Measurements from ENCODE around the gene PAFAH2.

DNA sequence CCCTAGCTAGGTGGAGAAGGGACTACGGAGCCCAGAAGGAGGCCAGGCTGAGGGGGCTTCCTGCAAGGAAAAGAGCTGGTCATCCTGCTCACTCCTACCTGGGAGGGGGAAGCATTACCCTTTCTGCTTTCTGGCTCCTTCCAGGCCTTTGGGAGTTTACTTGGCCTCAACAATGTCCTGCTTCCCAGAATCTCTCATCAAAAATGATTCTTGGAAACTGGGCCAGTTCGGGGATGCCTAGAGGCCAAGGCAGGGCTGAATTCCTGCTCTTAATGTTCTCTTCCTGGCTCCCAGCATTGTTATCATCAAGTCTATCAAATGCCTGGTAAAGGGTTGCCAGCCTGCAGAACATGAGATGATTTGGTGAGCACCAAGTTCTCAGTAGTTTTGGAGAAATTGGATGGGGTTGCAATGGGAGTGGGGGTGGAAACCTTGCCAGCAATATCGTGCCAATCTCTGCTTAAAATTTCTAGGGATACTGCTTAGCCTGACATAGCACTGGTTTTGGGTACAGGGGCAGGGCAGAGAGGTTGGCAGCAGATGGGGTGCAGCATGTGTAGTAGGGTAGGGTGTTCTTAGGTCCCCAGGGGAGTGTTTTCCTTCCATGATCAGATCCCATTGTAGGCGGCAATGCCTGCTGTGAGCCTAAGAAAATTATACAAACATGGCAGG, 7.7 kb upstream of the PAFAH2 start:
- TF ChIP-seq, protein P1, sequence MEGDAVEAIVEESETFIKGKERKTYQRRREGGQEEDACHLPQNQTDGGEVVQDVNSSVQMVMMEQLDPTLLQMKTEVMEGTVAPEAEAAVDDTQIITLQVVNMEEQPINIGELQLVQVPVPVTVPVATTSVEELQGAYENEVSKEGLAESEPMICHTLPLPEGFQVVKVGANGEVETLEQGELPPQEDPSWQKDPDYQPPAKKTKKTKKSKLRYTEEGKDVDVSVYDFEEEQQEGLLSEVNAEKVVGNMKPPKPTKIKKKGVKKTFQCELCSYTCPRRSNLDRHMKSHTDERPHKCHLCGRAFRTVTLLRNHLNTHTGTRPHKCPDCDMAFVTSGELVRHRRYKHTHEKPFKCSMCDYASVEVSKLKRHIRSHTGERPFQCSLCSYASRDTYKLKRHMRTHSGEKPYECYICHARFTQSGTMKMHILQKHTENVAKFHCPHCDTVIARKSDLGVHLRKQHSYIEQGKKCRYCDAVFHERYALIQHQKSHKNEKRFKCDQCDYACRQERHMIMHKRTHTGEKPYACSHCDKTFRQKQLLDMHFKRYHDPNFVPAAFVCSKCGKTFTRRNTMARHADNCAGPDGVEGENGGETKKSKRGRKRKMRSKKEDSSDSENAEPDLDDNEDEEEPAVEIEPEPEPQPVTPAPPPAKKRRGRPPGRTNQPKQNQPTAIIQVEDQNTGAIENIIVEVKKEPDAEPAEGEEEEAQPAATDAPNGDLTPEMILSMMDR (IDR thresholded peaks at IDR 0.05), result no peak
- TF ChIP-seq, protein P2, sequence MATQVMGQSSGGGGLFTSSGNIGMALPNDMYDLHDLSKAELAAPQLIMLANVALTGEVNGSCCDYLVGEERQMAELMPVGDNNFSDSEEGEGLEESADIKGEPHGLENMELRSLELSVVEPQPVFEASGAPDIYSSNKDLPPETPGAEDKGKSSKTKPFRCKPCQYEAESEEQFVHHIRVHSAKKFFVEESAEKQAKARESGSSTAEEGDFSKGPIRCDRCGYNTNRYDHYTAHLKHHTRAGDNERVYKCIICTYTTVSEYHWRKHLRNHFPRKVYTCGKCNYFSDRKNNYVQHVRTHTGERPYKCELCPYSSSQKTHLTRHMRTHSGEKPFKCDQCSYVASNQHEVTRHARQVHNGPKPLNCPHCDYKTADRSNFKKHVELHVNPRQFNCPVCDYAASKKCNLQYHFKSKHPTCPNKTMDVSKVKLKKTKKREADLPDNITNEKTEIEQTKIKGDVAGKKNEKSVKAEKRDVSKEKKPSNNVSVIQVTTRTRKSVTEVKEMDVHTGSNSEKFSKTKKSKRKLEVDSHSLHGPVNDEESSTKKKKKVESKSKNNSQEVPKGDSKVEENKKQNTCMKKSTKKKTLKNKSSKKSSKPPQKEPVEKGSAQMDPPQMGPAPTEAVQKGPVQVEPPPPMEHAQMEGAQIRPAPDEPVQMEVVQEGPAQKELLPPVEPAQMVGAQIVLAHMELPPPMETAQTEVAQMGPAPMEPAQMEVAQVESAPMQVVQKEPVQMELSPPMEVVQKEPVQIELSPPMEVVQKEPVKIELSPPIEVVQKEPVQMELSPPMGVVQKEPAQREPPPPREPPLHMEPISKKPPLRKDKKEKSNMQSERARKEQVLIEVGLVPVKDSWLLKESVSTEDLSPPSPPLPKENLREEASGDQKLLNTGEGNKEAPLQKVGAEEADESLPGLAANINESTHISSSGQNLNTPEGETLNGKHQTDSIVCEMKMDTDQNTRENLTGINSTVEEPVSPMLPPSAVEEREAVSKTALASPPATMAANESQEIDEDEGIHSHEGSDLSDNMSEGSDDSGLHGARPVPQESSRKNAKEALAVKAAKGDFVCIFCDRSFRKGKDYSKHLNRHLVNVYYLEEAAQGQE (IDR thresholded peaks at IDR 0.05; ENCODE audit: insufficient read depth in 1 of 2, low read depth in 2 of 2, low read length in 1 of 2), result no peak
- TF ChIP-seq SIN3A (IDR thresholded peaks at IDR 0.05; ENCODE audit: borderline replicate concordance, insufficient read depth, low read depth, low read length) (no peak), POLR2AphosphoS5 (IDR thresholded peaks at IDR 0.05; ENCODE audit: low read depth, low read length) (no peak), TCF7L2 (IDR thresholded peaks at IDR 0.05; ENCODE audit: low read depth, low read length) (no peak)

Data from Panc1 (cell line).